Measurements from ENCODE around the gene MYH10.

GRCh38 chr17:8487743-8488142, 142.8 kb downstream of the MYH10 start:
- TF ChIP-seq POLR2A (IDR thresholded peaks at IDR 0.05; ENCODE audit: low read depth, low read length) (no peak), TAF1 (IDR thresholded peaks at IDR 0.05; ENCODE audit: low read depth, low read length) (no peak), POU2F2 (IDR thresholded peaks at IDR 0.05; ENCODE audit: low read depth, low read length) (no peak)

Measured in GM12891 (cell line).